HG03095 (cell line): Measurements from ENCODE around the gene HILPDA.

Source experiments
- ATAC-seq: cut with Tn5 transposase; IDR thresholded peaks from one replicate; pipeline ENCODE4 v1.9.1; 2021; ENCODE audit warnings: moderate library complexity; ENCODE audit not compliant: unreplicated experiment

HILPDA gene

GRCh38 chr7:128455543-128456254 is at the start of gene HILPDA:
Gene HILPDA, plus strand, starts transcription at chr7:128455878. Its CDS starts 1,391 bp downstream, at chr7:128457269.
- peak; percentile 76 for ATAC-seq

- ATAC-seq, result no peak
Observed at GRCh38 chr7:128406314-128407232, 49.1 kb upstream of the HILPDA start.

DNA sequence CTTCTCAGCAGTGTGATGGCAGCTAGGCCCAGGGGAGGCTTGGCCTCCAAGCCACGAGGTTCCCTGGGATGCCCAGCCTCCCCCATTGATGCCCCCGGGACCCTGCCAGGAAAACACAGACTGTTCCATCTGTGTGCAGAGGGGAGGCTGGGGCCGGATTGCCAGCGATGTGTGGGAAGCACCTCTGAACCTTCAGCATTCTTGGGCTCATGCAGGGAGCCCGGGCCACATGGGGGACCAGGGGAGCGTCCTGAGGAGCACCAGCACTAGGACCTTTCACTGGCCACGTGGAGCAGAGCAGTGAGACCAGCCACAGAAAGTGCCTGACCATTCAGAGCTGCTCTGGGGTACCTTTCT is 48.5 kb upstream of the HILPDA start:
- no peak for ATAC-seq

- no peak for ATAC-seq
Observed at GRCh38 chr7:128407751-128408708, 47.6 kb upstream of the HILPDA start.

DNA sequence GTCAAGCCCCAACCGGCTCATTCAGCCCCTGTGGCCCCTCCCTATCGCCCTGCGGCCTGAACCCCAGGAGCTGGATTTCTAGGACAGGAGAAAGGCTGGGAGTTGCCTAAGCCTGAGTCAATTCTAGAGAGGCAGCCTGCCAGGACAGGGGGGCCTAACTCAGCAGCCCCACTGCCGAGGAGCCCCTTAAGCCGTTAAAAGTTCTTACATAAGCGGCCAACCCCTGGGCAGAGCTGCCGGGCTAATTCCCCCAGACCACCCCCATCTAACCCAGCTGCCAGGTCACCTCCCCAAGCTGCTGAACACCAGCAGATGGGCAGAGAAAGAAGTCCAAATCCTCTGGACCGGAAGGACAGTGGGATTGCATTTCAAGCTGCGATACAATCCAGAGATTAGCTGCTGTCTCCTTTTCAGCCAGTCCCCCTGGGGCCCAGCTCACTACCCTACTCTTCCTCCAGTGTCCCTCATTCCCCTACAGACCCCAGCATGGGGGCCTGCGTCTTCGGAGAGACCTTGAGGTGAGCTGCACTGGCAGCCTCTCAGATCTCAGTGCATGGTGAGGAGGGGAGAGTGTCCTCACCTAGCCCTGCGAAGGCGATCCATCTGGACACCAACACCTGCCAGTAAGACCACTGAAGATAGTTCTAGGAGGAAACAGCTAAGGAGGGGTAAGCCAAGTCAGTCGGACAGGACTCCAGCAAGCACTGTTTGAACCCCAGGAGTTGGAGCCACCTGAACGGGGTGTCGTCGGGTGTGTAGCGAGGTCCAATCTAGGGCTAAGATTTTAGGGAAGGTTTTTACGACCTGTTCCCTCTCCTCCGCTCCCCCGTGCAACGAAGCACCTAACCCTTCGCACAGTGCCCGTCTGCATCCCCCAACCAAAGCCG is 46.7 kb upstream of the HILPDA start:
- ATAC-seq, result no peak

DNA sequence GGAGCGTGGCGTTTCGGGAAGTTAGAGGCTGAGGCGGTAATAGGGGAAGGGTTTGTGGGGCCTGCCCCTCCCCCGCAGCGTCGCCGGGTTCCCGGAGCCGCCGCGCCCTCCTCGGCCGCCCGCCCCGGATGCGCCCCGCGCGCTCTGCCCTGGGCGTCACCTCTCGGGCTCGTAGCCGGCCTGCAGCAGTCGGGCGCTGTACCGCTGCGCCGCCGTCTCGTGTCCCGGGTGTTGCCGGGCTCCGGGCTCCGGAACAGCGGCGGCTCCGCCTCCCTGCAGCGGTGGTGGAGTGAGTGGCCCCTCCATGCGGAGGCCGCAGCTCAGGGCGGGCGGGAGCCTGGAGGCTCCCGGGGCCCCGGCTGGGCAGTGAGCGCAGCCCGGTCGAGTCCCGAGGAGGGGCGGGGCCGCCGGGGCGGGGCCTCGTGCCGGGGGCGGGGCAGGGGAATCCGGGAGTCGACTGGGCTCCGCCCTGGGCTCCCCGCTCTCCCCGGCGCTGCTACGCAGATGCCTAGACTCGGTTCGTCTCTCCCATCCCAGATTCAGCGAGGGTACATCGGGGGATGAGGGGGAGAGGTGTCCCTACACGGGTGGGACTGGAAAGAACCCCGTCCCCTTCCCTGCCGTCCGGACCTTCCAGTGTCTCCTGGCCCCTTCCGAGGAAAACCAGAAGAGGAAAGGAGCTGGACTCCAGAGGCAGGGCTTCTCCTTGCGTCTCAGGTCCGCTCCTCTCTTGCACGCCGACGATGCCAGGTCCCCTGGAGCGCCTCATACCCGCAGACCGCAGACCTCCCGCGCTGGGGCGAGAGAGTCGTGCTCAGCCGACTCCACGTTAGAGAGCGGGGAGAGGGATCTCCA is 45.9 kb upstream of the HILPDA start, which contains the start of gene IMPDH1:
Gene IMPDH1, minus strand, starts transcription at position 387 of the 855 bp plus-strand sequence. Its CDS starts 81 bp downstream, at position 306.
- ATAC-seq, result peak; percentile 79

GRCh38 chr7:128410451-128410753 is 45.3 kb upstream of the HILPDA start:
- no peak for ATAC-seq

DNA sequence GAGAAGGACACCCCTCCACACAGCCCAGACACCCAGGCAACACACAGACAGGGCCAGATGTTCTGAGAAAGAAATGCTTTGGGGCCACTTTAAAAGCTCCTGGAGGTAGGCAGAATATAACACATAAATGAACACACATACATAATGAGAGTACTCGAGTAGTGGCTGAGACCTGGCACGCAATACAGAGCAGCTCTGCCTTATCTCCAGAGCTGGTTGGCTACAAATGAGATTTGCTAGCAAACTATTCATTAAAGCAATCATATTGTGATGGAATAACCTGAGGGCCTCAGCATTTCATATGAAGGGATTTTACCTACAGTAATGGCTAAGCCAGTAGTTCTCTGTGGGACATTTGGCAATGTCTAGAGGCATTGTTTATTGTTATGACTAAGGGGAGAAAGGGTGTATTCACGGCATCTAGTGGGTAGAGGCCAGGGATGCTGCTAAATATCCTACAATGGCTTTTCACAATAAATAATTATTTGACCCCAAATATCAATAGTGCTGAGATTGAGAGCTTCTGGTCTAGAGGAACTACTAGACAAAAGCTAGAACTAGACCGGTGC is 40.4 kb upstream of the HILPDA start:
- no peak for ATAC-seq

- no peak for ATAC-seq
Observed at GRCh38 chr7:128417071-128417470, 38.6 kb upstream of the HILPDA start.

GRCh38 chr7:128419257-128419656 is 36.4 kb upstream of the HILPDA start:
- ATAC-seq, result no peak

- no peak for ATAC-seq
Observed at GRCh38 chr7:128420773-128421172, 34.9 kb upstream of the HILPDA start.

DNA sequence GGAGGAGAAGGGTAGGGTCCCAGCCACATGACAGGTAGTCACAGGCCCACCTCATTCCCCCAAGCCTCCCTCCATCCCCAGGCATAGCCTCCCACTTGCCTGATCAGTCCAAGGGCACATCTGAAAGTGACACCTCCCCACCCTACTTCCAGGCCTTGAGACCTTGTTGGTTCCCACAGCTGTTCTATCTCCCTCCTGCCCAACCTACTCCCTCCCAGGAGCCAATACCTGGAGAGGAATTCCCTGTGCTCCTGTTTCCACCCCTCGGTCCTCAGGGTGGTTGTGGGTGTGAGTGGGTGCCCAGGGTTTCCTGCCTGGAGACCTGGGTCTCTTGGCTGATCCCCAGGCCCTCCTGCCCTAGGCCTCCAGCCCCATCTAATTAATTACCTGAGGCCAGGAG is 34.3 kb upstream of the HILPDA start:
- no peak for ATAC-seq

- no peak for ATAC-seq
Observed at GRCh38 chr7:128422037-128422436, 33.6 kb upstream of the HILPDA start.

DNA sequence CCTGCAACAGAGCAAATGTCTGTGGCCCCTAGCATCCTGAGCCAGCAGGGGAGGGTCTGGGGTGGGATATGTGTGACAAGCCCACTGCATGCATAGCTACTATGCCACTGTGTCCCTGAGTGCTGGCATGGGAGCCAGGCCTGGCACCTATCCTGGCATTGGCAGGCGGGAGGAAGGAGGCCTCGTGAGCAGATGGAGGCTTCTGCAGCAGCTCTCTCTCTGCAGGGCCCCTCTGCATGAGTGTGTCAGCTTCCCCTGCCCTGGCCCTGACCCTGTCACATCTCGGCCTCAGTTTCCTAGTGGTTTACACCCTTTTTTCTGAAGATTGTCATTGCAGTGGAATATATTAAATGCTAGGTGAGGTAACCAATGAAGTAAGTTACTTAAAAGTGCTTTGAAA is 32.8 kb upstream of the HILPDA start:
- ATAC-seq, result no peak

DNA sequence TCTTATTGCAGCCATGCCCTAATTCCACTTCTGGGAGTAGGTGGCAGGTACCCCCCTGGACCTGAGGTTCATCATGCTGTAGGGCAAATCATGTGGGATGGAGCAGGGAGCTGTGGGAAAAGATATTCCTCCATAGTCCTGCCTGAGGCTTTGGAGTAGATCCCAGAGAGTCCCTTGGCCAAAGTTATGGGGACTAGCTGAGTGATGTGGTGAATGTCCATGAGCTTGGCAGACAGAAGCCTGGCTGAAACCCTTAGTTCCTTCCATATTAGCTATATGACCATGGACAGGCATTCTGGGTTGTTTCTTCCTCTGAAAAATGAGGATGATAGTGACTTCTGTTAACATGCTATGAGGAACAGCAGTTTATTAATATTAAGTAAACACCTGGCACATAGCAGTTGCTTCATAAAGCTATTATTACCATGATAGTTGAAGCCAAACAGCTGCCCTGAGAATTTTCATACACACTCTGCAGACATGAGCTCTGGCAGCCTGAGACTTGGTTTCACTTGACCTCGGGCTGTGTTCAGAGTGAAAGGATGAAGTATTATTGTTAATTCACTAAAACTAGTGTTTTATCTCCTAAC is 30.9 kb upstream of the HILPDA start:
- no peak for ATAC-seq

- ATAC-seq, result no peak
Observed at GRCh38 chr7:128425850-128426249, 29.8 kb upstream of the HILPDA start.

- ATAC-seq, result no peak
Observed at GRCh38 chr7:128427289-128427891, 28.3 kb upstream of the HILPDA start.

GRCh38 chr7:128430207-128430606 is 25.5 kb upstream of the HILPDA start:
- ATAC-seq, result no peak
